ENCODE data around the gene RGL3. TPM values are rescaled to one million over a fixed set of nuclear protein-coding genes. Genes with fewer than 3 reads are reported as not detected.
A peak's percentile ranks its signal among the peaks of the same experiment; 100 is the strongest.

RGL3 gene
- total and polyA plus RNA-seq, 9 of the 15 experiments (the other 6 are each of a cell fraction or from before 2014, with no cell fraction given): 0.12 to 0.61 (median 0.32) TPM; not detected in 4

GRCh38 chr19:11361037-11361770 is 57.9 kb downstream of the RGL3 start:
- Histone ChIP-seq H3K27ac (ENCODE audit: extremely low read depth, low read depth, low read length) (no peak overlapping the region), H2AFZ (ENCODE audit: low read depth, low read length) (peak overlapping the region; percentile 12), H3K9me3 (replicated peaks; ENCODE audit: control insufficient read depth, insufficient read depth, low read depth, low read length) (no peaks in the 10 kb centered on the region), H3K4me1 (replicated peaks in 1 of 2; ENCODE audit: control insufficient read depth in 2 of 2, insufficient read depth in 2 of 2, low read length in 2 of 2) (peaks cover 11 to 49% of the 10 kb centered on the region in 2 experiments; a peak in 4 of 5 replicates), H3K79me2 (ENCODE audit: control insufficient read depth, insufficient read depth, low read length) (no peaks in the 10 kb centered on the region), H4K20me1 (replicated peaks; ENCODE audit: control insufficient read depth, insufficient read depth, low read length) (no peaks in the 10 kb centered on the region; the same call in 1 of the 2 replicates), H3K4me2 (ENCODE audit: insufficient read depth, low read length) (peak overlapping the region; percentile 34), H3K9me1 (ENCODE audit: control insufficient read depth, insufficient read depth, low read length) (peaks cover 4% of the 10 kb centered on the region), H3K9ac (ENCODE audit: insufficient read depth in 1 of 2, low read depth in 2 of 2, low read length in 2 of 2) (peak overlapping the region in 1 of 2 experiments; percentile 88; a peak in 2 of 4 replicates), H3K4me3 (no peak overlapping the region), H3K36me3 (ENCODE audit: control insufficient read depth, insufficient read depth, low read length) (peaks cover 4% of the 10 kb centered on the region; the same call in 1 of the 3 replicates), H3K27me3 (ENCODE audit: control insufficient read depth in 2 of 2, insufficient read depth in 2 of 2, low read length in 2 of 2) (no peaks in the 10 kb centered on the region)
- FAIRE-seq (peak; percentile 98), ATAC-seq (peak; percentile 97), DNase-seq (ENCODE audit: extremely low read depth in 1 of 4, low spot score in 3 of 4) (peak; percentile 92 to 93 (median 92))
- in situ Hi-C loops (cut with MboI) (no loop called here), intact Hi-C loops (cut with micrococcal nuclease) (no loop called here)
- BruUV-seq (replicated peaks): no TSS peak
- CTCF ChIA-PET (ENCODE audit: low intra/inter-chr PET ratio): no interaction called here
- 31% methylated on average over 33 of the region's 43 CpGs for WGBS (ENCODE audit: insufficient coverage, low coverage, missing lambda C conversion rate)
- POLR2A ChIA-PET: interaction anchor here (0.6 to 4.4 kb wide), 8 partner anchors 9 to 1700 kb away, joined by 3 to 36 read pairs (median 4); partner anchors contain the start of genes CCDC159, SWSAP1 and TMEM205
- TF ChIP-seq SRSF9 (IDR thresholded peaks at IDR 0.05; ENCODE audit: borderline replicate concordance, low read depth, low read length): no peak
- TF ChIP-seq AFF4 (CRISPR knock-in tag; IDR thresholded peaks at IDR 0.05): no peak
- 0 out of 2 replicates have a peak, but pooled peaks have one; percentile 13 for TF ChIP-seq ATF7 (IDR thresholded peaks at IDR 0.05)
- no peak for TF ChIP-seq TAF1 (IDR thresholded peaks at IDR 0.05; ENCODE audit: control insufficient read depth, extremely low read depth, insufficient read depth, low read length, severe bottlenecking)
- TF ChIP-seq DMBX1 (CRISPR knock-in tag; IDR thresholded peaks at IDR 0.05; ENCODE audit: borderline replicate concordance): no peak
- 0 out of 2 replicates have a peak, but pooled peaks have one; percentile 41 for TF ChIP-seq GABPB1 (CRISPR knock-in tag; IDR thresholded peaks at IDR 0.05)
- no peak for TF ChIP-seq NR2C1 (IDR thresholded peaks at IDR 0.05)
- no peak for TF ChIP-seq NR2C1 (tag; IDR thresholded peaks at IDR 0.05)
- TF ChIP-seq ZBTB1 (CRISPR knock-in tag; IDR thresholded peaks at IDR 0.05; ENCODE audit: borderline replicate concordance, low read depth): peak; percentile 42; the same call in 1 of the 2 replicates
- peak; percentile 70; the same call in 1 of the 2 replicates for TF ChIP-seq L3MBTL2 (IDR thresholded peaks at IDR 0.05)
- peak; percentile 72; the same call in 1 of the 2 replicates for TF ChIP-seq SP1 (CRISPR knock-in tag; IDR thresholded peaks at IDR 0.05)
- peak; percentile 48 to 65; a peak in 3 of 4 replicates for TF ChIP-seq NRF1 (conservative IDR thresholded peaks at IDR 0.05 in 1 of 2, IDR thresholded peaks at IDR 0.05 in 1 of 2)
- TF ChIP-seq TRIM28 (IDR thresholded peaks at IDR 0.05): no peak
- TF ChIP-seq E2F6 (IDR thresholded peaks at IDR 0.05; ENCODE audit: borderline replicate concordance in 1 of 2, extremely low read depth in 1 of 2, insufficient read depth in 1 of 2, insufficient read length in 1 of 2, low read depth in 1 of 2, low read length in 1 of 2, poor library complexity in 1 of 2, severe bottlenecking in 1 of 2): peak; percentile 65 to 69
- peak; percentile 70; the same call in 1 of the 2 replicates for TF ChIP-seq ZNF263 (CRISPR knock-in tag; IDR thresholded peaks at IDR 0.05; ENCODE audit: borderline replicate concordance)
- peak; percentile 76 for TF ChIP-seq ZSCAN29 (IDR thresholded peaks at IDR 0.05)
- TF ChIP-seq MCM5 (IDR thresholded peaks at IDR 0.05; ENCODE audit: low read depth): no peak
